ENCODE measurements around the gene CYP4F2. TPM values are rescaled to one million over a fixed set of nuclear protein-coding genes. Genes with fewer than 3 reads are reported as not detected.
"Not testable (repeated sequence)": the region's sequence is repeated elsewhere in the genome, so short reads cannot be mapped to it uniquely, and the experiment has no call there.

The CYP4F2 gene
- total and polyA plus RNA-seq, 3 experiments from 2014 or later = not detected

- POLR2A ChIA-PET = no interaction called here
- no peak for DNase-seq
- no peak overlapping the region for H3K4me3 Mint-ChIP-seq
- H3K36me3 Mint-ChIP-seq = no peaks in the 10 kb centered on the region
- H3K27ac ChIP-seq (ENCODE audit: low read depth, low read length) = no peak overlapping the region
- H3K4me3 ChIP-seq (ENCODE audit: low read length) = no peak overlapping the region
- no peaks in the 10 kb centered on the region for H3K9me3 Mint-ChIP-seq
- no peaks in the 10 kb centered on the region for H3K4me1 ChIP-seq (ENCODE audit: insufficient read depth, low read length)
- CTCF ChIA-PET = no interaction called here
- no peak overlapping the region for H3K27ac Mint-ChIP-seq
- no peaks in the 10 kb centered on the region for H3K36me3 ChIP-seq (ENCODE audit: insufficient read depth, low read length)
- no peaks in the 10 kb centered on the region for H3K27me3 ChIP-seq (ENCODE audit: insufficient read depth, low read length, poor library complexity, severe bottlenecking)
- no peaks in the 10 kb centered on the region for H3K9me3 ChIP-seq (ENCODE audit: low read length)
- no peaks in the 10 kb centered on the region for H3K4me1 Mint-ChIP-seq
- peaks cover 9 to 19% of the 10 kb centered on the region in 2 donors for H3K27me3 Mint-ChIP-seq
Measured at GRCh38 chr19:15885167-15885566, 12.7 kb downstream of the CYP4F2 start.

GRCh38 chr19:15883329-15883728 lies 14.5 kb downstream of the CYP4F2 start:
- CTCF ChIA-PET; H3K27ac Mint-ChIP-seq; H3K27me3 ChIP-seq (ENCODE audit: insufficient read depth, low read length, poor library complexity, severe bottlenecking): not testable (repeated sequence)

GRCh38 chr19:15874821-15875474 lies 22.9 kb downstream of the CYP4F2 start:
- no peak overlapping the region for H3K27ac ChIP-seq (ENCODE audit: low read depth, low read length)
- CTCF ChIA-PET = no interaction called here
- Mint-ChIP-seq H3K4me3 (no peak overlapping the region), H3K27ac (no peak overlapping the region), H3K4me1 (peaks cover 4 to 21% (median 14%) of the 10 kb centered on the region in 3 donors), H3K36me3 (no peaks in the 10 kb centered on the region), H3K9me3 (peaks cover 0 to 6% (median 0%) of the 10 kb centered on the region in 5 donors), H3K27me3 (peaks cover 20 to 39% of the 10 kb centered on the region in 2 donors)
- POLR2A ChIA-PET = no interaction called here
- DNase-seq = no peak
- peaks cover 10% of the 10 kb centered on the region for H3K4me1 ChIP-seq (ENCODE audit: insufficient read depth, low read length)
- H3K4me3 ChIP-seq (ENCODE audit: low read length) = no peak overlapping the region
- H3K9me3 ChIP-seq (ENCODE audit: low read length) = no peaks in the 10 kb centered on the region
- H3K36me3 ChIP-seq (ENCODE audit: insufficient read depth, low read length) = no peaks in the 10 kb centered on the region
- no peaks in the 10 kb centered on the region for H3K27me3 ChIP-seq (ENCODE audit: insufficient read depth, low read length, poor library complexity, severe bottlenecking)

More at GRCh38 chr19:15883329-15883728, 14.5 kb downstream of the CYP4F2 start:
- H3K27me3 Mint-ChIP-seq = peaks cover 15 to 24% of the 10 kb centered on the region in 2 donors
- H3K9me3 ChIP-seq (ENCODE audit: low read length); H3K4me3 Mint-ChIP-seq; H3K27ac ChIP-seq (ENCODE audit: low read depth, low read length); H3K9me3 Mint-ChIP-seq; H3K36me3 Mint-ChIP-seq; H3K4me3 ChIP-seq (ENCODE audit: low read length); DNase-seq; H3K4me1 ChIP-seq (ENCODE audit: insufficient read depth, low read length); POLR2A ChIA-PET; H3K36me3 ChIP-seq (ENCODE audit: insufficient read depth, low read length); H3K4me1 Mint-ChIP-seq: not testable (repeated sequence)

GRCh38 chr19:15873771-15874170 lies 24.1 kb downstream of the CYP4F2 start:
- H3K4me1 Mint-ChIP-seq = peaks cover 8 to 29% (median 18%) of the 10 kb centered on the region in 3 donors
- H3K9me3 ChIP-seq (ENCODE audit: low read length); H3K4me1 ChIP-seq (ENCODE audit: insufficient read depth, low read length); H3K36me3 Mint-ChIP-seq; H3K4me3 ChIP-seq (ENCODE audit: low read length); H3K27me3 ChIP-seq (ENCODE audit: insufficient read depth, low read length, poor library complexity, severe bottlenecking); H3K27ac ChIP-seq (ENCODE audit: low read depth, low read length); H3K36me3 ChIP-seq (ENCODE audit: insufficient read depth, low read length); H3K27ac Mint-ChIP-seq; POLR2A ChIA-PET; DNase-seq; H3K9me3 Mint-ChIP-seq; CTCF ChIA-PET; H3K4me3 Mint-ChIP-seq: not testable (repeated sequence)
- peaks cover 21 to 36% of the 10 kb centered on the region in 2 donors for H3K27me3 Mint-ChIP-seq

GRCh38 chr19:15871570-15871969 lies 26.3 kb downstream of the CYP4F2 start:
- peak overlapping the region in 6 of 7 donors; percentile 36 to 81 (median 50) for H3K4me3 Mint-ChIP-seq
- Histone ChIP-seq H3K4me3 (ENCODE audit: low read length) (no peak overlapping the region), H3K27ac (ENCODE audit: low read depth, low read length) (no peak overlapping the region), H3K36me3 (ENCODE audit: insufficient read depth, low read length) (no peaks in the 10 kb centered on the region), H3K9me3 (ENCODE audit: low read length) (no peaks in the 10 kb centered on the region), H3K27me3 (ENCODE audit: insufficient read depth, low read length, poor library complexity, severe bottlenecking) (no peaks in the 10 kb centered on the region), H3K4me1 (ENCODE audit: insufficient read depth, low read length) (peaks cover 10% of the 10 kb centered on the region)
- H3K4me1 Mint-ChIP-seq = peaks cover 8 to 29% (median 18%) of the 10 kb centered on the region in 3 donors
- H3K27me3 Mint-ChIP-seq = peaks cover 19 to 24% of the 10 kb centered on the region in 2 donors
- H3K27ac Mint-ChIP-seq = no peak overlapping the region
- ChIA-PET POLR2A (interaction anchor here (0.7 kb wide), 1 partner anchor 34 kb away, joined by 5 read pairs; no protein-coding TSS in a partner anchor), CTCF (interaction anchor here (0.9 kb wide), 1 partner anchor 29 kb away, joined by 3 read pairs; no protein-coding TSS in a partner anchor)
- peaks cover 0 to 6% (median 0%) of the 10 kb centered on the region in 5 donors for H3K9me3 Mint-ChIP-seq
- H3K36me3 Mint-ChIP-seq = no peaks in the 10 kb centered on the region
- DNase-seq = no peak

GRCh38 chr19:15869873-15870272 lies 28.0 kb downstream of the CYP4F2 start:
- Histone ChIP-seq H3K4me1 (ENCODE audit: insufficient read depth, low read length) (peaks cover 10% of the 10 kb centered on the region), H3K27me3 (ENCODE audit: insufficient read depth, low read length, poor library complexity, severe bottlenecking) (no peaks in the 10 kb centered on the region), H3K9me3 (ENCODE audit: low read length) (no peaks in the 10 kb centered on the region), H3K36me3 (ENCODE audit: insufficient read depth, low read length) (no peaks in the 10 kb centered on the region), H3K27ac (ENCODE audit: low read depth, low read length) (no peak overlapping the region), H3K4me3 (ENCODE audit: low read length) (no peak overlapping the region)
- POLR2A ChIA-PET = no interaction called here
- H3K27ac Mint-ChIP-seq = no peak overlapping the region
- CTCF ChIA-PET = interaction anchor here (0.6 to 1.2 kb wide), 4 partner anchors 21 to 240 kb away, joined by 3 to 7 read pairs (median 4); no protein-coding TSS in a partner anchor
- peaks cover 8 to 21% (median 18%) of the 10 kb centered on the region in 3 donors for H3K4me1 Mint-ChIP-seq
- no peak overlapping the region for H3K4me3 Mint-ChIP-seq
- DNase-seq = no peak
- peaks cover 0 to 4% (median 0%) of the 10 kb centered on the region in 5 donors for H3K9me3 Mint-ChIP-seq
- H3K36me3 Mint-ChIP-seq = no peaks in the 10 kb centered on the region
- peaks cover 14 to 16% of the 10 kb centered on the region in 2 donors for H3K27me3 Mint-ChIP-seq

GRCh38 chr19:15869109-15869555 lies 28.7 kb downstream of the CYP4F2 start:
- peaks cover 8 to 18% (median 17%) of the 10 kb centered on the region in 3 donors for H3K4me1 Mint-ChIP-seq
- ChIA-PET CTCF (interaction anchor here (0.6 to 1.2 kb wide), 4 partner anchors 22 to 239 kb away, joined by 3 to 7 read pairs (median 4); no protein-coding TSS in a partner anchor), POLR2A (no interaction called here)
- peak overlapping the region in 1 of 8 donors; percentile 57 for H3K27ac Mint-ChIP-seq
- H3K4me1 ChIP-seq (ENCODE audit: insufficient read depth, low read length) = peaks cover 10% of the 10 kb centered on the region
- no peaks in the 10 kb centered on the region for H3K9me3 ChIP-seq (ENCODE audit: low read length)
- H3K36me3 Mint-ChIP-seq = no peaks in the 10 kb centered on the region
- peak in 3 of 5 donors; percentile 36 to 57 (median 39) for DNase-seq
- no peaks in the 10 kb centered on the region for H3K27me3 ChIP-seq (ENCODE audit: insufficient read depth, low read length, poor library complexity, severe bottlenecking)
- H3K4me3 ChIP-seq (ENCODE audit: low read length) = no peak overlapping the region
- H3K9me3 Mint-ChIP-seq = no peaks in the 10 kb centered on the region
- H3K27ac ChIP-seq (ENCODE audit: low read depth, low read length) = no peak overlapping the region
- no peaks in the 10 kb centered on the region for H3K36me3 ChIP-seq (ENCODE audit: insufficient read depth, low read length)
- no peak overlapping the region for H3K4me3 Mint-ChIP-seq
- peaks cover 10 to 15% of the 10 kb centered on the region in 2 donors for H3K27me3 Mint-ChIP-seq

- no peak overlapping the region for H3K27ac Mint-ChIP-seq
- POLR2A ChIA-PET = interaction anchor here (0.7 kb wide), 1 partner anchor 15 kb away, joined by 4 read pairs; no protein-coding TSS in a partner anchor
- CTCF ChIA-PET = no interaction called here
Measured at GRCh38 chr19:15866636-15867035, 31.2 kb downstream of the CYP4F2 start.

More at GRCh38 chr19:15866636-15867035, 31.2 kb downstream of the CYP4F2 start:
- Mint-ChIP-seq H3K27me3 (peaks cover 0 to 8% of the 10 kb centered on the region in 2 donors), H3K4me1 (peaks cover 5 to 15% (median 13%) of the 10 kb centered on the region in 3 donors), H3K9me3 (no peaks in the 10 kb centered on the region), H3K4me3 (no peak overlapping the region), H3K36me3 (no peaks in the 10 kb centered on the region)
- H3K27ac ChIP-seq (ENCODE audit: low read depth, low read length) = no peak overlapping the region
- no peaks in the 10 kb centered on the region for H3K9me3 ChIP-seq (ENCODE audit: low read length)
- no peak for DNase-seq
- H3K4me3 ChIP-seq (ENCODE audit: low read length) = no peak overlapping the region
- no peaks in the 10 kb centered on the region for H3K36me3 ChIP-seq (ENCODE audit: insufficient read depth, low read length)
- H3K4me1 ChIP-seq (ENCODE audit: insufficient read depth, low read length) = peaks cover 6% of the 10 kb centered on the region
- H3K27me3 ChIP-seq (ENCODE audit: insufficient read depth, low read length, poor library complexity, severe bottlenecking) = no peaks in the 10 kb centered on the region

All from CD8-positive, alpha-beta memory T cell (primary cell).